Psoas muscle (tissue), 8 donors: ENCODE data around the gene GABRR2. TPM values are rescaled to one million over a fixed set of nuclear protein-coding genes. Genes with fewer than 3 reads are reported as not detected.

ENCODE experiments used
- ATAC-seq, 4 donors: fragments of 200-7000 bp; cut with Tn5 transposase; one replicate each; pipeline ENCODE4 v1.9.1; 2020; ENCODE audit warnings: moderate library complexity in 3 of 4, mild to moderate bottlenecking in 2 of 4
- DNase-seq, 2 donors: peaks; one replicate each; pipeline ENCODE4 v3.0.0-alpha.2; 2020
- H3K27ac ChIP-seq: fragments of 200-600 bp; one replicate; pipeline ENCODE4 v1.8.0; 2022
- H3K27me3 ChIP-seq, 3 donors: fragments of 200-600 bp in 1 of 3; one replicate each; pipeline versions ENCODE4 v1.6.1 to v1.8.0; 2013 to 2022; ENCODE audit warnings: low read length in 2 of 3, mild to moderate bottlenecking in 2 of 3, moderate library complexity in 1 of 3; ENCODE audit not compliant: insufficient read depth in 3 of 3
- H3K36me3 ChIP-seq, 2 donors: fragments of 200-600 bp in 1 of 2; one replicate each; pipeline versions ENCODE4 v1.6.1 to v1.8.0; 2013 to 2022; ENCODE audit warnings: low read depth in 1 of 2, mild to moderate bottlenecking in 1 of 2, moderate library complexity in 1 of 2; ENCODE audit not compliant: insufficient read depth in 1 of 2
- H3K4me1 ChIP-seq: fragments of 200-600 bp; one replicate; pipeline ENCODE4 v1.8.0; 2022
- H3K4me3 ChIP-seq: fragments of 200-600 bp; one replicate; pipeline ENCODE4 v1.8.0; 2022; ENCODE audit warnings: mild to moderate bottlenecking
- H3K9me3 ChIP-seq: fragments of 200-600 bp; one replicate; pipeline ENCODE4 v1.8.0; 2022
- WGBS, 3 donors: extraction: QIAGEN DNeasy Blood & Tissue Kit; methylation state at CpG; one replicate each; pipeline versions ENCODE4 v1.1.6 to v1.1.7; 2013; 5-methylcytosine and 5-hydroxymethylcytosine counted together
- intact Hi-C, 2 donors: fragments of 100-400 bp; cut with DNase I; formaldehyde crosslinking; loops; one replicate each; pipeline versions ENCODE4 v1.11.0 to v1.14.2; 2022
- polyA plus RNA-seq, 3 donors: library from polyadenylated mRNA; stranded (reverse); fragments of 200-250 nt; gene quantifications; one replicate each; pipeline ENCODE4 v1.2.3, GENCODE V29; 2013
- total RNA-seq, 4 donors: library from RNA; stranded (reverse); fragmentation: NEBNext Ultra II Directional in 2 of 4; extraction: Animal tissue kit (Norgen Biotek cat#: 25700) in 2 of 4; gene quantifications; one replicate each; pipeline versions ENCODE4 v1.2.1 to v1.2.4, GENCODE V29; 2021 to 2023
- TF ChIP-seq, protein P1 (sequence below): fragments of 200-600 bp; IDR thresholded peaks from one replicate; pipeline ENCODE4 v1.8.0; 2022; ENCODE audit warnings: antibody characterized with exemption
- donor health status: healthy with polysubstance abuse.
- donor health status: DM: no; HTN: no; CAD: no; lungs with moderate emphysema.
- donor health status: Bipolar disorder and iron deficiency.
- donor health status: healthy.
- donor health status: DM: yes; HTN: yes; CAD: no.
- donor health status: DM: no; HTN: no; CAD: no.
- donor health status: DM: no; HTN: no; CAD: no.
- donor health status: DM: yes; HTN: yes; CAD: no.

GABRR2 gene
- total and polyA plus RNA-seq, 7 donors, result 0.34 to 4.3 (median 0.71) TPM

DNA sequence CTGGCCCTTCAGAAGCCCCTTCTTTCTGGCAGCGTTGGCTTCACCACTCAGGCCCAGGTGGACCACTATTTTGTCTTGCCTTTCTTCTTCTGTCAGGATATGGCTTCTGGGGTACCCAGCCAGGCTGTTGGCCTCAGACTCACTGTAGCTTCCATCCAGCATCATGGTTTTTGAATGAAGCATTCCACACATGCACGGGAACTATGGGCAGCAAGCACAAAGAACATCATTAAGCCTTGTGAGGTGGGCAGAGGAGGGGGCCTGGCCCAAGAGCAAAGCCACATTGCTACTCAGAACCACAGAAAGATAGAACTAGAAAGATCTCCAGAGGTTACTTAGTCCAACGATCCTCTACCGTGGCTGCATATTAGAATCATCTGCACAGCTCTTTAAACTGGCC is 57.3 kb downstream of the GABRR2 start:
- Histone ChIP-seq H3K27ac (no peak overlapping the region), H3K36me3 (no peaks in the 10 kb centered on the region), H3K27me3 (no peaks in the 10 kb centered on the region), H3K4me1 (no peaks in the 10 kb centered on the region), H3K4me3 (no peak overlapping the region), H3K9me3 (no peaks in the 10 kb centered on the region)
- TF ChIP-seq, protein P1, sequence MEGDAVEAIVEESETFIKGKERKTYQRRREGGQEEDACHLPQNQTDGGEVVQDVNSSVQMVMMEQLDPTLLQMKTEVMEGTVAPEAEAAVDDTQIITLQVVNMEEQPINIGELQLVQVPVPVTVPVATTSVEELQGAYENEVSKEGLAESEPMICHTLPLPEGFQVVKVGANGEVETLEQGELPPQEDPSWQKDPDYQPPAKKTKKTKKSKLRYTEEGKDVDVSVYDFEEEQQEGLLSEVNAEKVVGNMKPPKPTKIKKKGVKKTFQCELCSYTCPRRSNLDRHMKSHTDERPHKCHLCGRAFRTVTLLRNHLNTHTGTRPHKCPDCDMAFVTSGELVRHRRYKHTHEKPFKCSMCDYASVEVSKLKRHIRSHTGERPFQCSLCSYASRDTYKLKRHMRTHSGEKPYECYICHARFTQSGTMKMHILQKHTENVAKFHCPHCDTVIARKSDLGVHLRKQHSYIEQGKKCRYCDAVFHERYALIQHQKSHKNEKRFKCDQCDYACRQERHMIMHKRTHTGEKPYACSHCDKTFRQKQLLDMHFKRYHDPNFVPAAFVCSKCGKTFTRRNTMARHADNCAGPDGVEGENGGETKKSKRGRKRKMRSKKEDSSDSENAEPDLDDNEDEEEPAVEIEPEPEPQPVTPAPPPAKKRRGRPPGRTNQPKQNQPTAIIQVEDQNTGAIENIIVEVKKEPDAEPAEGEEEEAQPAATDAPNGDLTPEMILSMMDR, result no peak
- 69 to 79% (median 78%) methylated on average over 4 of the region's 4 CpGs for WGBS, 3 donors
- ATAC-seq (no peak), DNase-seq (no peak)
- intact Hi-C loops, result no loop called here

DNA sequence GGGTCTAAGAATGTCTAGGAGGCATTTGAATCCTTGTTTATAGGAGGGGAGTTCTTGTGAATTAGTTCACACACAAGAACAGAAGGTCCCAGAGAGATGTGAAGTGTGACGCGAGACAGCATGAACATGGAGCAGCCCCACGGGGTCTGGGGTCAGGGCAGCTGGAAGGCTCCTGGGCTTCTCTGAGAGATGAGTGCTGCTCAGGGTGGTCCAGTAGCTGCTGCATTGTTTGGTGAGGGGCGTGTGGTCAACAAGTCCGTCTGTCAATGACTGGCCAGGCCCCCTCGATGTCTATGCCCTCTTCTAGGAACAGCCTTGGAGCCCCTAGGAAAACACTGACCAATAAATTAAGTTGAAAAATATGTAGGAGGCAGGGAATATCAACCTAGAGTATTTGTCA is 57.8 kb downstream of the GABRR2 start:
- no peak overlapping the region for H3K4me3 ChIP-seq
- no peaks in the 10 kb centered on the region for H3K9me3 ChIP-seq
- no peak for ATAC-seq
- H3K27me3 ChIP-seq, result no peaks in the 10 kb centered on the region
- H3K4me1 ChIP-seq, result no peaks in the 10 kb centered on the region
- TF ChIP-seq, protein P1, result no peak
- no peaks in the 10 kb centered on the region for H3K36me3 ChIP-seq
- intact Hi-C loops, result no loop called here
- H3K27ac ChIP-seq, result no peak overlapping the region
- no peak for DNase-seq
- WGBS, 3 donors, result 91 to 92% (median 91%) methylated on average over 6 of the region's 6 CpGs

DNA sequence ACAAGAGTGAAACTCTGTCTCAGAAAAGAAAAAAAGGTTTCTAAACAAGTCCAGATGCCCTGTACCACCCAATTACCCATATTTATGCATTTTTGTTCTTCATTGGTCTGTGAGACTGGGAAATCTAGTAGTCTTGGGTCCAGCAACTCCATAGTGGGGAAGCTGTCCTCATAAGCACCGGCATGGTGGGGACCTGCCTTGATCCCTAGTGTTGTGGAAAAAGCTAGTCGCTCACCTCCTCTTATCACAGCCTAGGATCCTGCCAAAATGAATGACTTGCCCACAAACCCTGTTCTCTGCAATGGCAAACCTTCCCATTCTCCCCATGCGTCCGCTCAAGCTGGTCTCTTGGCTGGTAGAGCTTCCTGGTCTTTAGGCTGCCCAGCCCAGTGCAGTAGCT is 59.7 kb downstream of the GABRR2 start:
- Histone ChIP-seq H3K4me3 (no peak overlapping the region), H3K9me3 (no peaks in the 10 kb centered on the region), H3K4me1 (no peaks in the 10 kb centered on the region), H3K36me3 (no peaks in the 10 kb centered on the region), H3K27me3 (no peaks in the 10 kb centered on the region), H3K27ac (no peak overlapping the region)
- TF ChIP-seq, protein P1, result no peak
- ATAC-seq (no peak), DNase-seq (no peak)
- 93 to 97% (median 97%) methylated on average over 4 of the region's 4 CpGs for WGBS, 3 donors
- intact Hi-C loops, result no loop called here

DNA sequence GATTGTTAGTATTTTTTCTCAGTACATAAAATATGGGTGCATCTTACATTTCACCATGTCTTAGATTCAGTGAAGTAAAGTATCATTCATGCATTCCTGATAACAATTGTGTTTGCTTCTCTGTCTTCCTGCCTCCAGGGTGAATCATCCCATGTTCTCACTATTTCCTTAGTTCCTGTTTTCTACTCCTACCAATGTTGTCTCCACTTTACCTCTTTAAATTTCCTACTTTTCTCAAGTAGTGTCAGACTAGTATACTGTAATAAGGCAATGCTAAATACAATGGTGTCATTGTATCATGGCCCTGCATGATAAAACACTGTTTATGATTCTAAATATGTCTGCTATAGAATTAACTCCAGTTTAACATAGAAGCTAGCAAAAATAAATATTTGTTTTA is 60.5 kb downstream of the GABRR2 start:
- ATAC-seq (no peak), DNase-seq (no peak)
- intact Hi-C loops, result no loop called here
- no peaks in the 10 kb centered on the region for H3K9me3 ChIP-seq
- no peaks in the 10 kb centered on the region for H3K27me3 ChIP-seq
- H3K4me3 ChIP-seq, result no peak overlapping the region
- no peaks in the 10 kb centered on the region for H3K36me3 ChIP-seq
- TF ChIP-seq, protein P1, result no peak
- H3K27ac ChIP-seq, result no peak overlapping the region
- H3K4me1 ChIP-seq, result no peaks in the 10 kb centered on the region

DNA sequence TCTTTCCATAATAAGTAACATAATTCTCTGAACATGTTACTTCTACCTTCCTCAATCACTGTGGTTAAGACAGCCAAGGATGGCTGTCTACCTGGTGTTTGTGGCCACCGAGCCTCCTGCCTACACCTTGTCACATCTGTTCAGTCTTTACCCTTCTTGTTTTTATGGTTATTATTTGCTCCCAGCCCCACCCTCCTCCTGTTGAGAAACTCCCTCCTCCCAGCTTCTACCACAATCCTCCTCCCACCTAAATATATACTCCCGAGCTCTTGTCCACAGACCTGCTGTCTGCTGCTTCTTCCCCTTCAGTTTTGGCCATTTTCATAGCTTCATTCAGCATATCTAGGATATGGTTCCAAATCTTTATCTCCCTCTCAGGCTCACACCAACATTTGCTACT is 62.2 kb downstream of the GABRR2 start:
- H3K36me3 ChIP-seq, result no peaks in the 10 kb centered on the region
- no peaks in the 10 kb centered on the region for H3K9me3 ChIP-seq
- no peaks in the 10 kb centered on the region for H3K27me3 ChIP-seq
- ATAC-seq (no peak), DNase-seq (no peak)
- 86 to 93% (median 90%) methylated on average over 2 of the region's 2 CpGs for WGBS, 3 donors
- H3K4me1 ChIP-seq, result no peaks in the 10 kb centered on the region
- H3K4me3 ChIP-seq, result no peak overlapping the region
- H3K27ac ChIP-seq, result no peak overlapping the region
- TF ChIP-seq, protein P1, result no peak
- intact Hi-C loops, result no loop called here
